ENCODE data around the gene RRP7A.

DNA sequence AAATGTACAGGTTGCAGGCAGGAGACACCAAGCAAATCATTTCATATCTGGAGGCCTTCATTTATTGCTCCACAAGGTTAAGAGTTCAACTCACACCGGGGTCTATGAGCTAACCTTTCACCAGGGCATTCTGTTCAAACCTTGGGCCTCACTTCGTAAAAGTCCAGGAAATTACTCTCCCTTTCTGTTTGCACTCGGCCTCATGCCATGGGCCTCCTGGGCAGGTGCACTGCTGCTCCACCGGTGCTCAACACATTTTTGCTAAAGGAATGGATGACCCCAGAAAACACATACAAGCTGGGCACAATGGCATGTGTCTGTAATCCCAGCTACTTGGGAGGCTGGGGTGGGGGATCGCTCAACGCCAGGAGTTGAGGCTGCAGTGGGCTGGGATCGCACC lies 16.6 kb upstream of the RRP7A start:
- TF ChIP-seq, protein P1, sequence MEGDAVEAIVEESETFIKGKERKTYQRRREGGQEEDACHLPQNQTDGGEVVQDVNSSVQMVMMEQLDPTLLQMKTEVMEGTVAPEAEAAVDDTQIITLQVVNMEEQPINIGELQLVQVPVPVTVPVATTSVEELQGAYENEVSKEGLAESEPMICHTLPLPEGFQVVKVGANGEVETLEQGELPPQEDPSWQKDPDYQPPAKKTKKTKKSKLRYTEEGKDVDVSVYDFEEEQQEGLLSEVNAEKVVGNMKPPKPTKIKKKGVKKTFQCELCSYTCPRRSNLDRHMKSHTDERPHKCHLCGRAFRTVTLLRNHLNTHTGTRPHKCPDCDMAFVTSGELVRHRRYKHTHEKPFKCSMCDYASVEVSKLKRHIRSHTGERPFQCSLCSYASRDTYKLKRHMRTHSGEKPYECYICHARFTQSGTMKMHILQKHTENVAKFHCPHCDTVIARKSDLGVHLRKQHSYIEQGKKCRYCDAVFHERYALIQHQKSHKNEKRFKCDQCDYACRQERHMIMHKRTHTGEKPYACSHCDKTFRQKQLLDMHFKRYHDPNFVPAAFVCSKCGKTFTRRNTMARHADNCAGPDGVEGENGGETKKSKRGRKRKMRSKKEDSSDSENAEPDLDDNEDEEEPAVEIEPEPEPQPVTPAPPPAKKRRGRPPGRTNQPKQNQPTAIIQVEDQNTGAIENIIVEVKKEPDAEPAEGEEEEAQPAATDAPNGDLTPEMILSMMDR (conservative IDR thresholded peaks at IDR 0.05) = no peak
- TF ChIP-seq ZFX (IDR thresholded peaks at IDR 0.05) = no peak
